NCI-H524 treated with DMSO at 0.1 percent for 48 hours (cell line): ENCODE results near the gene ZNF534.
A peak's percentile ranks its signal among the peaks of the same experiment; 100 is the strongest.
"Not testable (repeated sequence)": the region's sequence is repeated elsewhere in the genome, so short reads cannot be mapped to it uniquely, and the experiment has no call there.

ENCODE experiments used
- DNase-seq: peaks from one replicate; lab custom pipeline; 2025; lab: John Stamatoyannopoulos, UW

Gene ZNF534

GRCh38 chr19:52428937-52429336 lies at the start of gene ZNF534:
Gene ZNF534 (plus strand): TSS chr19:52429148. CDS start chr19:52431475, 2,327 bp downstream.
- DNase-seq = no peak

- no peak for DNase-seq
Measured at GRCh38 chr19:52391135-52391534, 37.8 kb upstream of the ZNF534 start.

- DNase-seq = peak; percentile 53
Measured at GRCh38 chr19:52397310-52398080, 31.5 kb upstream of the ZNF534 start, which contains the start of gene ZNF528. Gene ZNF528 (plus strand): TSS chr19:52397849. CDS start chr19:52402014, 4,165 bp downstream.

- DNase-seq = no peak
Measured at GRCh38 chr19:52398081-52398441, 30.9 kb upstream of the ZNF534 start.

- DNase-seq = no peak
Measured at GRCh38 chr19:52410276-52410675, 18.7 kb upstream of the ZNF534 start.

GRCh38 chr19:52415711-52416110 lies 13.2 kb upstream of the ZNF534 start:
- DNase-seq = no peak

GRCh38 chr19:52442179-52442578 lies 13.2 kb downstream of the ZNF534 start:
- no peak for DNase-seq

GRCh38 chr19:52444506-52444905 lies 15.6 kb downstream of the ZNF534 start:
- DNase-seq = no peak

- DNase-seq = no peak
Measured at GRCh38 chr19:52451241-52451640, 22.3 kb downstream of the ZNF534 start.

GRCh38 chr19:52453324-52454094 lies 24.6 kb downstream of the ZNF534 start, which contains the start of gene ZNF578:
Gene ZNF578 (plus strand): TSS chr19:52453553. CDS start chr19:52501846, 48,293 bp downstream.
- peak; percentile 19 for DNase-seq

GRCh38 chr19:52464798-52465470 lies 36.0 kb downstream of the ZNF534 start:
- DNase-seq = no peak

GRCh38 chr19:52473655-52474350 lies 44.9 kb downstream of the ZNF534 start:
- no peak for DNase-seq

GRCh38 chr19:52474351-52475127 lies 45.6 kb downstream of the ZNF534 start:
- no peak for DNase-seq

GRCh38 chr19:52484111-52484743 lies 55.3 kb downstream of the ZNF534 start:
- not testable (repeated sequence) for DNase-seq

- not testable (repeated sequence) for DNase-seq
Measured at GRCh38 chr19:52485064-52485463, 56.1 kb downstream of the ZNF534 start.

- DNase-seq = not testable (repeated sequence)
Measured at GRCh38 chr19:52485561-52486240, 56.8 kb downstream of the ZNF534 start.

- no peak for DNase-seq
Measured at GRCh38 chr19:52492201-52492993, 63.4 kb downstream of the ZNF534 start.

GRCh38 chr19:52492994-52493470 lies 64.1 kb downstream of the ZNF534 start:
- no peak for DNase-seq

- no peak for DNase-seq
Measured at GRCh38 chr19:52494518-52494917, 65.6 kb downstream of the ZNF534 start.
